Neural progenitor cell (in vitro differentiated cells): ENCODE measurements around the gene CDH26.

ENCODE experiments used
- CTCF ChIP-seq: fragments of 200-600 bp; sonication (generic); IDR thresholded peaks from 2 replicates; pipeline ENCODE4 v1.5.1; 2017; ENCODE audit warnings: antibody characterized with exemption, mild to moderate bottlenecking
- EZH2 ChIP-seq: fragments of 200-600 bp; sonication (generic); IDR thresholded peaks from 2 replicates; pipeline ENCODE4 v1.6.1; 2017; ENCODE audit warnings: antibody characterized with exemption, mild to moderate bottlenecking, moderate library complexity
- EZH2phosphoT487 ChIP-seq: fragments of 200-600 bp; sonication (generic); IDR thresholded peaks from 2 replicates; pipeline ENCODE4 v1.6.1; 2017; ENCODE audit warnings: antibody characterized with exemption

- TF ChIP-seq CTCF (no peak), EZH2phosphoT487 (no peak), EZH2 (no peak)
These were observed 18.9 kb downstream of the CDH26 start for GRCh38 chr20:59977086-59977485.
